ENCODE measurements around the gene GFY.
A peak's percentile ranks its signal among the peaks of the same experiment; 100 is the strongest.

The GFY gene

DNA sequence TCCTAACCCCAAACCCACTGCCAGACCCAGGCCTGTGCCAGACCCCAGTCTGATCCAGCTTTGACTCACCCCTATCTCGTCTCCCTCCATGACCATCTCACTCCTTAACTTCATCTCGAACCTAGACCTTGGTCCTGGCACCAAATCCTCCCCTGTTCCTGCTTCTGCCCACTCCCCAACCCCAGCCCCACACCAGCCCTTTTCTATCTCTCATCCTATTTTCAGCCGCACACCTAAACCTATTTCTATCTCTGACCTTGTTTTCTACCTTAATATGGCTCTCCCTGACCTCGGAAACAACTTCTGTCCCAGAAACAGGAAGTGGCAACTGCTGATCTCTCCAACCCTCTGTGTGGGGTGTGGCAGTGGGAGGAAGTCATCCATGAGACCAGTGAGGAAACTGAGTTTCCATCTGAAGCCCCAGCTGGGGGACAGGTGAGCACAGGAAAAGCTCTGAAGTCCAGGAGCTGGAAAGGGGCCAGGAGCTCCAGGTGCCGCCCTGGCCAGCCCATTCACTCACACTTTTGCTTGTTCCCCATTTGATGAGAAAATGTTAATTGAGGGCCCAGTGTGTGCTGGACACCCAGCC, 15.7 kb upstream of the GFY start:
- no peak for DNase-seq

DNA sequence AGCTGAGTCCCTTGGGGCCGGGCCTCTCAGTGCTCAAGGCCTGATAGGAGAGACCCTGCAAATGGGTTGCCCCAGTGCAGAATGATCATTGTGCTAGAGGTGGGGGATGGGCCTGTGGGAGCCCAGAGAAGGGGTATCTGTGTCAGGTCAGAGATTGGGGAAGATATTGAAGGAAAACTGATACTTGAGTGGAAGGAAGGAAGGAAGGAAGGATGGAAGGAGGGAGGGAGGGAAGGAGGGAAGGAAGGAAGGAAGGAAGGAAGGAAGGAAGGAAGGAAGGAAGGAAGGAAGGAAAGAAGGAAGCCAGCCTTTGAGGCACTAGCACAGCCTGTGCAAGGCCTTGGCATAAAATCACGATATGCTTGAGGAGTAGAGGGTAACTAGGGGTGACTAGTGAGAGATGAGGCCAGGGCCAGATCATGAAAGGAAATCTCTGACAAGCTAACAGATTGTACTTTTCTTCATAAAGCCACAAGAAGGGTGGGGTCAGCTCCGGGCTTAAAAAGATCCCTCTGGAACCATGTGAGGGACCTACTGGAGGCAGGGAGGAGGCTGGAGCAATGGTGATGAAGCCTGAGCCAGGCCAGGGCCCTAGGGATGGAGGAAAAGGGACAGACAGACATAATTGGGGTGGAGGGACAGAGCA, 13.4 kb upstream of the GFY start:
- DNase-seq = no peak

DNA sequence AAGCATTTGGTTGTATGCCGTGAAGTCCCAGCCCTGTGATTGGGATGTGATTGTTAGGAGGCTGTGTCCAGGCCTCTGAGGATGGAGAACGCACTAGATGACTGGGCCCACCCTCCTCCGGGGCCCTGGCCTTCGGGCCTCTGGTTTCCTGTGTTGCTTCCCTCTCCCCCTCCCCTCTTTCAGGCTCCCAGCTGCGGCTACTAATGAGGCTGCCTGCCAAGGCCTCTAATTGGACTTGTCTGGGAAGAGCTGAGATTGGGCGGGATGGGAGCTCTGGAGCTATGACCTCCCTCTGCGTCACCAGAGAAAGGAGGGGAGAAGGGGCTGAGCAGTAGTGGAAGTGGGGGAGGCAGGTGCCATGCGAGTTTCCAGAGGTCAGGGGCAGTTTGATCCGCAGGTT, 11.8 kb upstream of the GFY start:
- DNase-seq = peak; percentile 28

DNA sequence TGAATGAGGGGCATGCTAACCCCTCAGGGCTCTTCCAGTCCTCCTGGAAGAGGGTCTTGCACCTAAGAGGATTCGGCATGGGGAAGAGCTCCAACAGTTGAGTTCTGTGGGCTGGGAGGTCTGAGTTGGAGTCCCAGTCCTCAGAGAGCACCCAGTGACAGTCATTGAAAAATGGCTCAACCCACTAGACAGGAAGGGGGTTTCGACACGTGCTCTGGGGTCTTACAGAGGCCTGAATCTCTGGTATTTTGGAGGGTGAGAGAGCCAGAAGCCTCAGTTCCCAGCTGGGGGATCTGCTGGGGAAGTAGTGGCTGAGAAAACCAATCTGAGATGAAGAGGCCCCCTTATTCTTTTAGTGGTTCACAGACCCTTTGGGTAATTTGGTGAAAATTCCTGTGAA, 10.9 kb upstream of the GFY start:
- DNase-seq = no peak

DNA sequence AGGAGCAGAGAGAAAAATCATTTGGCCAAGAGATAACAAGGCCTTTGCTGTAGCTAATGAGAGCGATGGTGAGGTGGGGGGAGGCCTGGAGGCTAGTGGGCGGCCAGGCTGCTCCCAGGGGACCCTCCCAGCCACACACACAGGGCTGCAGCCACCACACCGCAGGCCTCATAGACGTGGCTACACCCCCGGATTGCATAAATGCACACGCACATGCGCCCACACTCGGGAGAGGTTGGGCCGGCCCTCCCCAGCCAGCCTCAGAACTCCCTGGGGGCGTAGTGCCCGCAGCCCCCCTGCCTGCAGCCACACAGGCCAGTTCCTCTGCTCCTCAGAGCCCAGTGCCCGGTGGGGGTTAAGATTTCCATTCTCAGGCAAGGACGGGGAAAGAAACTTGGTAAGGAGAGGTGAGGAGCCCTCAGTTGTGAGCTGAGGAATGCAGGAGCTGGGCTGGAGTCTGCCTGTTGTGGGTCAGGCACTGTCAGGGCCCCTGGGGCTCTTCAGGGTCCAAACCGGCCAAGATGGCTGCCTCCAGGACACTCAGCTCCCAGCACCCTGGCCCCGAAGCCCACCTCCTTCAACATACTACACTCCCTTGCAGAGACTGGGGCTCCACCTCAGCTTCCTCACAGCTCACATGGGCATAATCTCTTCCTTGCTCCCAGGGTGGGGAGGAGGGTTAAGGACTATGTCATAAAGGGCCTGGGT, 9.9 kb upstream of the GFY start:
- no peak for DNase-seq

DNA sequence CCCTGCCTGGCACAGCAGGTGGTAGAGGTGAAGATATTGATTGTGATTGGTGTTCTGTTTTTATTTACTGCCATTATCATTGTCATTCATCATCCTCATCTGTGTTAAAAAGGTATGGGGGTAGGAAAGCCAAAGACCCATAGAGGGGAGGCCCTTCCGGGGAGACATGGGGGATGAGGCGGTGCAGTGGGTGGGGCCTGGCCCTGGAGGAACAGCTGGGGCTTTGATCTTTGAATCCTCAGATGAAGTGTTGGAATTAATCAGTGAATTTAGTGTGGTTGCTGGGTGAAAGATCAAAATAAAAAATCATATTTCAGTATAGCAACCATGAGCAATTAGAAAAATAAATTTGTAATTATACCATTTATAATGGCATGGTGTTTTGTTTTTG, 9.4 kb upstream of the GFY start:
- no peak for DNase-seq

DNA sequence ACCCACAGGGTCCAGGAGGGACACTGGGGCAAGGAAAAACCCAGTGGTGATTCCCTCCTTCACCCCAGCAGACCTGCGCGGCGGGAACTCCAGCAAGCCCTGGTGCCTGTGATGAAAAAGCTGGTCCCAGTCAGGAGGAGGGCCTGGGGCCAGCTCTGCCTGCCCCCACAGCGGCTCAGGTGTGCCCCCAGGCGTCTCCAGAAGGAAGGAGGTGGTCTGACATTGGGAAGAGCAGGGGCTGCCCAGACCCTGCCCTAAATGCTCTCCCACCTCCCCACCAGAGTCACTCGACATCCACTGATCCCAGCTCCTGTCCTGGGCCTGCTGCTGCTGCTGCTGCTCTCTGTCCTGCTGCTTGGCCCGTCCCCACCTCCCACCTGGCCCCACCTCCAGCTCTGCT, 8.1 kb upstream of the GFY start:
- DNase-seq = no peak

DNA sequence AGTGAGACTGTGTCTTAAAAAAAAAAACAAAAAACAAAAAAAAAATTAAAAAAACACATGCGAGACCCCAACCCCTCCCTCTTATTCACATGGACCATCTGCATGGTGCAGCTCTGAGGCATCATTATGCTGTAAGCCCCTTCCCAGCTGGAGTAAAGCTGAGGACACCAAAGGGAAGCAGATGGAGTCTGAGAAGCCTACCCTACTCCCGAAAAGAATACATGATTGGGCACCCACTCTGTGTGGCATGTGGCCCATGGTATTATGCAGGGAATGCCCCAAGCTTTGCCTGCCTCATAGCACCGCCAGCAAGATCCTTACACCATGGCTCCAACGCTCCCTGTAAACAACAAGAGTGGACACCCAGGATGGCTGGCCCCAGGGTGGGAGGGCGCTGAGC, 6.7 kb upstream of the GFY start:
- no peak for DNase-seq

DNA sequence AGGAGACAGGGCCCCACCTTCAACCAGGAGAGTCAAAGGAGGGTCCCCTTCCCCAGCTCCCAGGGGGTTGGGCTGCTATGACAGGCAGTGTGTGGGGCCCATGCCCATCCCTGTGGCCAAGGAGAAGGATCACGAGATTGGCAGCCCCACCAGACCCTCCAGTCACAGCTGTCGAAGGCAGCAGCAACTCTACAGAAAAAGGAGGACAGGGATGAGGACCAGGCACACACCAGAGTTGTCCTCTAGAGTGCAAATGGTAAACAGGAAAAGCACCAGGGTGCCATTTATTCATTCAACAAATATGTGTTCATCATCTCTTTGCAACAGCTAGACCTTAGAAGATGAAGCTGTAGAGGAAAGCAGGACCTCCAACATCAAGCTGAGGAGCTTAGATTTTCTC, 6.0 kb upstream of the GFY start:
- no peak for DNase-seq

DNA sequence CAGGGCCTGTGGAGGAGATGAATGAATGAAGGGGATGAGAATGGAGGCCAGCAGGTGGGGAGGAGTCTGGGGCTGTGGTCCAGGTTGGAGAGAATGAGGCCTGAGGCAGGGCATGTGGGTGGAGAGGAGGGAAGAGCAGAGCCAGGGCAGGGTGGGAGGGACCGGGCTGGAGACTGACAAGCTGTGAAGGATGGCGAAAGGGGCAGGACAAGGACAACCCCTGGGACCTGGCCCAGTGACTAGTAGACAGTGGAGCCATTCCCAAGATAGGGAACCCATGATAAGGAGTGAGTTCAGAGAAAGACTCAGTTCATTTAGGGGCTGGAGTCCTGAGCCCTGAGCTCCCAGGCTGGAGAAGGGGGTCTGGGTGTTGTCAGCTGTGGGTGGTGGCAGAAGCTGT, 5.0 kb upstream of the GFY start:
- no peak for DNase-seq

DNA sequence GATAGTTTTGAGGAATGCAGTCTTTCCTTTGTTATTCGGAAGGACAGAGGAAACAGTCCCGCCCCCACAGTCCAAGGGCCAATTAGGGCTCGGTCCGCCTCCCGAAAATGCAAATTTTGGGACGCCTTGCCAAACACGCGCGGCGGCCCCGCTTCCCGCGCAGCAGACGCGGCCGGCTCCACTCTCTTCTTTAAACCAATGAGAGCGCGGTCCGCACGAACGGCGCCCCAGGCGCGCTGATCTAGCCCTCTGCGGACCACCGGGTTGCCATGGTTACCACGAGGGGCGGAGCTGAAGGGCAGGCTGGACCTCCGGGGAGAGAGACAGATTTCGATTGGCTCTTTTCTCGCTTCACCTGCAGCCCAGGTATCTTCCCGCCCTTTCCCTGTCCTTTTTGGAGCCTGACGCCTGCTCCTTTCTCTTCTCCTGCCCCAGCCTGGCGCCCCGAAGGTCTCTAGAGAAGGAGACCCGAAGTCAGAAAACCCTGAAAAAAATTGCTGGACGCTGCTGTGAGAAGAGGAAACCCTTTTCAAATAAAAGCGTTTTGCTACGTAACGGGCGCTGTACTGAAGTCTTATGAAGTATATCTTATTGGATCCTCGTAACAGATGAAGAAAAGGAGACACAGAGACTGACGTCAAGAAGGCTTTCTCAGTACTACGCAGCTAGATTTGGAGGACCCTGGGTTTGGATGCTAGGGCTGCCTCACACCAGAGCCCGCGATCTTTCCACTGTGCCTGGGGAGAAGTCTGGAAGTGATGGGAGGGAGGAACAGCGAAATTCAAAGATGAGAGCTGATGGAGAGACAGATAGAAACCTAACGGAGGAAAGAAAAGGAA, 3.9 kb upstream of the GFY start:
- DNase-seq = peak; percentile 27

DNA sequence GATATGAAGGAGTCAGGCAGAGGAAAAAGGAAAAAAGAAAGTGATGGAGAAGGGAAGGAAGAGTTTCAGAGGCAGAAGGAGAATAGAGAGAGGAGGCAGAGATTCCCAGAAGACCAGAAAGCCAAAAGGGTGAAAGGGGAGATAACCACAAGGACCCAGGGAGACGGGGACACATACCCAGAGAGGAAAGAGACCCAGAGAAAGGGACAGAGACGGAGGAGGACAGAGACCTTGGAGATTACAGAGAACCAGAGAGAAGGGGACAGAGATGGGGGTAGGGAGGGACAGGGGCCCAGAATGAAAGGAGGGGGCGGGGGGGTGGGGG, 3.3 kb upstream of the GFY start:
- DNase-seq = no peak

DNA sequence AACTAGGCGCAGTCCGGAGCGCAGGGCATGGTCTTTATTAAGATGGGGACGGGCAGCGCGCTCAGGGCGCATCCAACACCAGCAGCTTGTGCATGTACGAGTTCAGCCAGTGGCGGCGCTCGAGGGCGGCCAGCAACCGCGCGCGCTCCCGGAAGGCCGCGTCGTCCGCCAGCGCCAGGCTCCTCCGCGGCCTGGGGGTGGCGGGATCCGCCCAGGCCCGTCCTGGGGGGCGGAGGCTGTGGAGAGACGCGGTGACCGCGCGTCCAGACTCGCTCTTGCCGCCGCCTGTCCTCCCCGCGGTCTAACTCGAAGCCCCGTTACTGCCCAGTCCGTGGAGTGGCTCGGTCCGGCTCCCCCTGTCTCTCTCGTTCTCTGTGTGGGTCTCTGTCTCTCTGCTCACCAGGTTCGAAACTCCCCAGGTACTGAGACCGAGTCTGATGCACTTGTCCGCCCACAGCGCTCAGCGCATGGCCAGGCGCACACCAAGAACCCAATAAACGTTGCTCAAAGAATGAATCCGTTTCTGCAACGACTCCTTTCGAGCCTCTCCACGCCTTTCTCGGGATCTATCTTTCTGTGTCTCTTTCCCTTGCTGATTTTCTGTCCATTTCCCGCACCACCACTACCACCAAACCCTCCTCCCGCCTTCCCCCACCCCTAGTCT, 2.6 kb upstream of the GFY start:
- no peak for DNase-seq

DNA sequence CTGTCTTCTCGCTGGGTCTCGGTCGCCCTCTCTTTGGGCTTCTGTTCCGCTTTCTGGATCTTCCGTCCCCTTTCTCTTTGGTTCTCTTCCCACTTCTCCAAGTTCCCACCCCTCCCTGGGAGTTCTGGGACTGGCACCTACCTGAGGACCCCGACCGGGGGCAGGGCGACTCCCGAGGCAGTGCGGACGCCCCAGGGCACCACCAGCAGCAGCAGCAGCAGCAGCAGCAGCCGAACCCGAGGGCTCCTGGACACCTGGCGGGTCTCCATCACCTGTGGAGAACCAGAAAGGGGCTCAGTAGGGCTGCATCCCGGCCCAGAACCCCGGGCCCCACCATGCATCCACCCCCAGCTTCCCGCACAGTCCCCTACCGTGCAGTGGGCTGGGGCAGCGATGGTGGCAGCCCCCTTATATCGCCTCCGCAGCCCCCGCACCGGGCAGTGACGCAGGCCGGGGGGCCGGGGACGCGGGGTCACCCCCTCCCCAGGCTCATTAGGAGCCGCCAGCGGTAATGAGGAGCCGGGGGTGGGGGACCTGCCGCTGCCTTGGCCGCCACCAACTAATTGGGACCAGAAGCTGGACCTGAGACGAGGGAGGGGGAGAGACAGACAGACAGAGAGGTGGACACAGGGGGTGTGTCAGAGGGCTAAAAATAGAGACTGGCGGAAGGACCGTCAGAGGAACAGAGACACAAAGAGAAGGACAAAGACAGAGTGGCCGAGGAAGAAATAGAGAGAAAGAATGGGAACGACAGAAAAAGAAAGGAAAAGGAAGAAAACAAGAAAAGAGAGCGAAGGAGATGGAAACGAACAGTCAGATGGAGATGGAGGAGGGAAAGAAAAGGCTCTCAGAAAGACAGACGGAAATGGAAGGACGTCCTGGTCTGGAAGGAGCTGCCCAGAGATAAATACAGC, 1.9 kb upstream of the GFY start, which contains the start of gene PTH2:
PTH2 (minus strand) TSS at position 371 of the 914 bp plus-strand sequence; CDS start at position 269, 102 bp downstream.
- no peak for DNase-seq

DNA sequence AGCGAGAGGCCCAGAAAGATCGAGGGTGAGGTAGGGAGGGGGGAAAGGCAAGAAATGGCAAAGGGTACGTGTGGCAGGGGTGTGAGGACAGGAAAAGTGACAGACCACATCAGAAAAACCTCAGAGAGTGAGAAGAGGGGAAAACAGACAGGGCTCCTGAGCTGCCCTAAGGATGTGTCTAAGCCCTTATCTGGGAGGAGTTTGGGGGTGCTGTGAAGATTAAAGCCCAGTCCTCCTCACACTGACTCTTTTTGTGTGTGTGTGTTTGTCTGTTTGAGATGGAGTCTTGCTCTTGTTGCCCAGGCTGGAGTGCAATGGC, 1.2 kb upstream of the GFY start:
- DNase-seq = no peak

DNA sequence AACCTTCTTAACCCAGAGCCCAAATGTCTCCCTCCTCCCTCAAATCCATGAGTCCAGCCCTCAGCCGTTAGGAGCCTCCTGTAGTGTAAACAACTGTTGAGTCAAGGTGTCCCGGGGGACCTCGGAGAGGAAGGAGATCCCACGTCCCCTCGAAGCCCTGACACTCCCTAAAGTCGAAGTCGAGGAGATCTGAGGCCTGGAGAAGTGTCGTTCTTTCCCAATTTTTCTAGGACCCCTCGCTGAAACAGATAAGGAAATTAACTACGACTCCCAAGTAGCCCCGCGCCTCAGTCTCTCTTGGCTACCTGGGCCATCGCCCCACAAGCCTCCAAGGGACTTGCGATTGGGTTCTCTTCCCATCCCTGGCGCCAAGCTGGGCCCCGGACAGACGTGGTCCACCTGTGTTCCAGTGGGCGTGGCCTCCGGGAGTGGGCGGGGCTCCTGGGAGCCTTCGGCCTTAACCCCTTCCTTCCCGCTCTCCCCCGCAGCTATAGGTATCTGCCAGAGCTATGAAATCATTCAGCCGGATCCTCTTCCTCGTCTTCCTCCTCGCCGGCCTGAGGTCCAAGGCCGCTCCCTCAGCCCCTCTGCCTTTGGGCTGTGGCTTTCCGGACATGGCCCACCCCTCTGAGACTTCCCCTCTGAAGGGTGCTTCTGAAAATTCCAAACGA, 869 bp downstream of the GFY start:
- DNase-seq = no peak

DNA sequence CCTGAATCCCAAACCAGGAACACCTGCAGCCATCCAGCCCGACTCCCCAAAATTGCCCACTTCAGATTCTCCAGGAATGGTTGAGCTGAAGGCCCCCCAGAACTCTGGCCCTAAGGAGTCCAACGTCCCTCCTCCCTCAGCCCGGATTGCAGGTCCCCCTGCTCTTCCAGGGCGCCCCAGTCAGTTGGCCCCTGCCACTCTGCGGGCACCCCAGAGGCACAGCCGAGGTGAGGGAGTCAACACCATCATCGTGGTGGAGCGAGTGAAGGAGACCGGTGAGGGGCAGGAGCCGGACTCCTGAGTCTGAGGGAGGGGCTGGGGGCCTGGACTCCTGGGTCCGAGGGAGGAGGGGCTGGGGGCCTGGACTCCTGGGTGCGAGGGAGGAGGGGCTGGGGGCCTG, 2.2 kb downstream of the GFY start:
- DNase-seq = no peak

DNA sequence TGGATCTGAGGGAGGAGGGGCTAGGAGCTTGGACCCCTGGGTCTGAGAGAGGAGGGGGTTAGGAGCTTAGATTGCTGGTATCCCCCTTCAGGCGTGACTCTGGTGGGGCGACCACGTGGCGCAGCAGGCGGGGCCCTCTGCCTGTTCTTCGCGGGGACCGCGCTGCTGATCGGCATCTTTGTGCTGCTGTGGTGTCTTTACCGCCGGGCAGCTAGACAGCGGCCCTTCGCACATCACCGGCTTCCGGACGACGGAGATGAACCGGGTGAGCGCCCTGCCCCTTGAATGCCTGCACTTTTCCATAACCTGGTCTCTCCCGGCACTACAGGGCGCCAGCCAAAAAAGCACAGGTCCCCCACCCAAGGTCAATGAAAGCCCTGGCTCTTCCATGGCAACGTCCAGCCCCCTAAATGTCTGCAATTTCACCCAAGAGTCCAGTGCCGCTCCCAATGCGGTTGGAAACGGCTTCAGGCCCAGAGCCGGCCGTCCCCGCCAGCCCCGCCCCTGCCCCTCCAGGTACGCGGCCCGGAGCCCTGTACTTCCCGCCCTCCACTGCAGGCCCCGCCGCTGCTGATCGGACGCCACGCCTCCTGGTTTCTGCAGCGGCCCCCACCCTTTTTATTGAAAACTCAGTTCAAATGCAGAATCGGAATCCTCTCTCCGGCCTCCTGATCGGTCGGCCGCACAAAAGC, 2.8 kb downstream of the GFY start:
- DNase-seq = no peak

DNA sequence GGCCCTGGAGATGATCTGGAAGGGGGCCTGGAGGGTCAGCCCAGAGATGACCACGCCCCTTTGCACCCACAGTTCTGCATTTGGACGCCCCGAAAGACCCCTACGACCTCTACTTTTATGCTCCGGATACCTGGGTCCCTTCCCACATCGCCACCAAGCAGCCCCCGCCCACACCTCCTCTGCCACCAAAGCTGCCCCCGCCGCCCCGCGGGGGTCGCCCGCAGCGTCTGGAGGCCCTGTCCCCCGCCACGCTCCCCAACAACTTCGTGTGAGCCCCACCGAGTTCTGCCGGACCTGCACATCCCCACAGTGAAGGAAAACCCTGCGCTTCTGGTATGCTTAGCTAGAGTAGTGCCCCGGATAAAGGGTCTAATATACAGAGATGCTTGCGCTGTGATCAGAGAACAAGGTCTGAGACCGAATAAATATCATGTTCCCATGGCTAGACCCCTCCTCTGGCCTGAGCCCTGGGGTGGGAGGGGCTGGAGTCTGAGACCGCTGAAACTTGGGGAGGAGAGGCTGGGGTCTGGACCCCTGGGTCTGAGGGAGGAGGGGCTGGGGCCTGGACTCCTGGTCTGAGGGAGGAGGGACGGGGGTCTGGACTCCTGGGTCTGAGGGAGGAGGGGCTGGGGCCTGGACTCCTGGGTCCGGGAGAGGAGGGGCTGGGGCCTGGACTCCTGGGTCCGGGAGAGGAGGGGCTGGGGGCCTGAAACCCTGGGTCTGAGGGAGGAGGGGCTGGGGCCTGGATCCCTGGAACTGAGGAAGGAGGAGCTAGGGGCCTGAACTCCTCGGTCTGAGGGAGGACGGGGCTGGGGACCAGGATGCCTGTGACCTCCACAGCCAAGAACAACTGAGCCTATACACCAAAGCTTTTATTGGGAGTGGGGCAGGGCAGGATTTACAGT, 3.6 kb downstream of the GFY start:
- no peak for DNase-seq

DNA sequence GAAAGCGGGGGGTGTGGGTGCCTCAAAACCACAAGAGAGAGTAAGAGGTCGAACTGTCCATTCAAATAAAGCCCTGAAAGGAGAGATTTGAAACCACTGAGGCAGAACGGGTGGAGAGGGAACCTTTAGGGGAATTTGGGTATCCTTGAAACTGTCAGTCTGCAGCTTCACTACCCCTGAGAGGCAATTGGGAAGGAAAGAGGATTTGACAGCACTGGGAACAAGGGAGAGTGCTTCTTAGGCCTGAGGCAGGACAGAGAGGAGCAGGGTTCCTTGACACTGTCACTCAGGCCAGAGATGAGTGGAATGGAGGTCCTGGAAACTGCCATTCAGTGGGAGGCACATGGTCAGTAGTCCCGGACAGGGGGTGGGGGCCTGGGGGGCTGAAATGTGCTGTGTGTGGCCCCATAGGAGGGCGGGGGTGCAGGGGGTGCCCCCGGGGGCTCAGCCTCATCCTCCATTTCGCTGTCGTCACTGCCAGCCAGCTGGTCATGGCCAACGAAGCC, 5.0 kb downstream of the GFY start:
- DNase-seq = no peak

All from fibroblast of upper back skin (primary cell).